Astrocyte (in vitro differentiated cells and primary cell): ENCODE results near the gene ZFAND2B. TPM values are rescaled to one million over a fixed set of nuclear protein-coding genes. Genes with fewer than 3 reads are reported as not detected.

ENCODE experiments used
- DNase-seq: peaks from one replicate; pipeline ENCODE4 v3.0.0-alpha.2; 2010; ENCODE audit warnings: low read depth
- FAIRE-seq: peaks from 2 replicates; lab custom pipeline; 2011; peaks lifted over from hg19 to GRCh38; lab: Jason Lieb, UNC
- H2AFZ ChIP-seq: 2 replicates; pipeline ENCODE4 v1.6.0; 2012; ENCODE audit warnings: low read depth, low read length, inconsistent platforms
- H3K27ac ChIP-seq: 2 replicates; pipeline ENCODE4 v1.5.1; 2011; ENCODE audit warnings: low read depth, low read length, inconsistent platforms
- H3K27me3 ChIP-seq: 2 replicates; pipeline ENCODE4 v1.6.0; 2011; ENCODE audit warnings: low read length, inconsistent platforms; ENCODE audit not compliant: insufficient read depth
- H3K36me3 ChIP-seq: 2 replicates; pipeline ENCODE4 v1.5.1; 2011; ENCODE audit warnings: low read length, inconsistent platforms; ENCODE audit not compliant: insufficient read depth
- H3K4me1 ChIP-seq: 2 replicates; pipeline ENCODE4 v1.5.1; 2011; ENCODE audit warnings: low read length, inconsistent platforms; ENCODE audit not compliant: insufficient read depth
- H3K4me2 ChIP-seq: 2 replicates; pipeline ENCODE4 v1.6.0; 2012; ENCODE audit warnings: low read length, inconsistent platforms
- H3K4me3 ChIP-seq: 2 replicates; pipeline ENCODE4 v1.5.1; 2011; ENCODE audit warnings: low read depth, mild to moderate bottlenecking, low read length, inconsistent platforms; ENCODE audit not compliant: insufficient read depth
- H3K79me2 ChIP-seq: 2 replicates; pipeline ENCODE4 v1.6.0; 2012; ENCODE audit warnings: mild to moderate bottlenecking, low read length, inconsistent platforms; ENCODE audit not compliant: insufficient read depth
- H3K9ac ChIP-seq: 2 replicates; pipeline ENCODE4 v1.6.0; 2012; ENCODE audit warnings: mild to moderate bottlenecking, low read length, inconsistent platforms
- H3K9me3 ChIP-seq: 2 replicates; pipeline ENCODE4 v1.5.1; 2012; ENCODE audit warnings: low read depth, mild to moderate bottlenecking, low read length, inconsistent platforms; ENCODE audit not compliant: insufficient read depth
- H4K20me1 ChIP-seq: 2 replicates; pipeline ENCODE4 v1.6.0; 2012; ENCODE audit warnings: low read length, inconsistent platforms; ENCODE audit not compliant: insufficient read depth
- H3K27ac Mint-ChIP-seq: one replicate; pipeline ENCODE4 v1.8.0; 2021; ENCODE audit warnings: mild to moderate bottlenecking, mixed read lengths; ENCODE audit not compliant: unreplicated experiment
- H3K27me3 Mint-ChIP-seq: one replicate; pipeline ENCODE4 v1.8.0; 2021; ENCODE audit warnings: low read depth, mixed read lengths; ENCODE audit not compliant: unreplicated experiment
- H3K36me3 Mint-ChIP-seq: one replicate; pipeline ENCODE4 v1.8.0; 2021; ENCODE audit warnings: low read depth, mixed read lengths; ENCODE audit not compliant: unreplicated experiment
- H3K4me1 Mint-ChIP-seq: one replicate; pipeline ENCODE4 v1.8.0; 2021; ENCODE audit warnings: low read depth, mixed read lengths; ENCODE audit not compliant: unreplicated experiment
- H3K4me3 Mint-ChIP-seq: one replicate; pipeline ENCODE4 v1.8.0; 2021; ENCODE audit warnings: mild to moderate bottlenecking, moderate library complexity, mixed read lengths; ENCODE audit not compliant: unreplicated experiment
- H3K9me3 Mint-ChIP-seq: one replicate; pipeline ENCODE4 v1.8.0; 2021; ENCODE audit warnings: mild to moderate bottlenecking, mixed read lengths; ENCODE audit not compliant: unreplicated experiment
- CTCF ChIP-seq: IDR thresholded peaks from 2 replicates; pipeline ENCODE4 v1.5.1; 2011; ENCODE audit warnings: low read depth, mild to moderate bottlenecking, inconsistent platforms, low read length, moderate library complexity; ENCODE audit not compliant: insufficient read depth
- EZH2 ChIP-seq: IDR thresholded peaks from 2 replicates; pipeline ENCODE4 v1.6.1; 2012; ENCODE audit warnings: mild to moderate bottlenecking, low read length, inconsistent platforms; ENCODE audit not compliant: insufficient read depth
- total RNA-seq: library from RNA; stranded (reverse); gene quantifications from 2 replicates; pipeline ENCODE4 v1.2.1, GENCODE V29; 2021

Gene ZFAND2B
- total RNA-seq, 1 donor from 2014 or later = 24.0 TPM

- H3K4me2 ChIP-seq = no peak overlapping the region
- H4K20me1 ChIP-seq = peaks cover 10% of the 10 kb centered on the region
- Mint-ChIP-seq H3K4me1 (peaks cover 6% of the 10 kb centered on the region), H3K27me3 (no peaks in the 10 kb centered on the region), H3K36me3 (peaks cover 25% of the 10 kb centered on the region), H3K4me3 (no peak overlapping the region), H3K27ac (no peak overlapping the region), H3K9me3 (no peaks in the 10 kb centered on the region)
- peaks cover 23% of the 10 kb centered on the region for H3K4me1 ChIP-seq
- peaks cover 7% of the 10 kb centered on the region for H3K36me3 ChIP-seq
- no peak overlapping the region for H3K9ac ChIP-seq
- H2AFZ ChIP-seq = no peak overlapping the region
- H3K79me2 ChIP-seq = peaks cover 8% of the 10 kb centered on the region
- no peaks in the 10 kb centered on the region for H3K27me3 ChIP-seq
- TF ChIP-seq CTCF = no peak
- no peak for TF ChIP-seq EZH2
- H3K27ac ChIP-seq = no peak overlapping the region
- no peak for DNase-seq
- H3K9me3 ChIP-seq = no peaks in the 10 kb centered on the region
- no peak for FAIRE-seq
- H3K4me3 ChIP-seq = no peak overlapping the region
Measured at GRCh38 chr2:219215871-219216534, 9.4 kb downstream of the ZFAND2B start.

- Mint-ChIP-seq H3K4me1 (peaks cover 6% of the 10 kb centered on the region), H3K4me3 (peak overlapping the region; percentile 54), H3K9me3 (no peaks in the 10 kb centered on the region), H3K27ac (peak overlapping the region; percentile 62), H3K36me3 (peaks cover 30% of the 10 kb centered on the region), H3K27me3 (no peaks in the 10 kb centered on the region)
- H3K4me1 ChIP-seq = peaks cover 23% of the 10 kb centered on the region
- peaks cover 9% of the 10 kb centered on the region for H3K36me3 ChIP-seq
- no peaks in the 10 kb centered on the region for H3K9me3 ChIP-seq
- H3K9ac ChIP-seq = no peak overlapping the region
- no peaks in the 10 kb centered on the region for H3K27me3 ChIP-seq
- FAIRE-seq = no peak
- no peak overlapping the region for H3K27ac ChIP-seq
- peaks cover 8% of the 10 kb centered on the region for H3K79me2 ChIP-seq
- H3K4me3 ChIP-seq = no peak overlapping the region
- no peak overlapping the region for H3K4me2 ChIP-seq
- H4K20me1 ChIP-seq = peaks cover 10% of the 10 kb centered on the region
- no peak overlapping the region for H2AFZ ChIP-seq
- TF ChIP-seq EZH2 (no peak), CTCF (no peak)
- no peak for DNase-seq
Measured at GRCh38 chr2:219216535-219216915, 9.9 kb downstream of the ZFAND2B start.

- peaks cover 11% of the 10 kb centered on the region for H3K36me3 ChIP-seq
- Mint-ChIP-seq H3K4me3 (peak overlapping the region; percentile 86), H3K4me1 (peaks cover 6% of the 10 kb centered on the region), H3K9me3 (no peaks in the 10 kb centered on the region), H3K27me3 (no peaks in the 10 kb centered on the region), H3K36me3 (peaks cover 26% of the 10 kb centered on the region), H3K27ac (peak overlapping the region; percentile 87)
- DNase-seq = peak; percentile 66
- H2AFZ ChIP-seq = peak overlapping the region; percentile 71
- peak overlapping the region; percentile 60 for H3K4me3 ChIP-seq
- TF ChIP-seq EZH2 = no peak
- no peak for TF ChIP-seq CTCF
- no peak for FAIRE-seq
- H3K4me2 ChIP-seq = peak overlapping the region; percentile 87
- peaks cover 8% of the 10 kb centered on the region for H3K79me2 ChIP-seq
- H4K20me1 ChIP-seq = peaks cover 14% of the 10 kb centered on the region
- H3K27ac ChIP-seq = peak overlapping the region; percentile 79
- no peaks in the 10 kb centered on the region for H3K9me3 ChIP-seq
- peaks cover 23% of the 10 kb centered on the region for H3K4me1 ChIP-seq
- H3K27me3 ChIP-seq = no peaks in the 10 kb centered on the region
- H3K9ac ChIP-seq = peak overlapping the region; percentile 73
Measured at GRCh38 chr2:219218217-219218731, 11.7 kb downstream of the ZFAND2B start.
